GM19452 (cell line): ENCODE measurements around the gene ACSS2.

ENCODE experiments used
- ATAC-seq: cut with Tn5 transposase; IDR thresholded peaks from one replicate; pipeline ENCODE4 v1.9.1; 2021; ENCODE audit not compliant: unreplicated experiment

The ACSS2 gene

GRCh38 chr20:34876406-34877282, at the start of gene ACSS2:
TSS of gene ACSS2 (plus strand) at chr20:34876612. CDS start at chr20:34876646, 34 bp downstream.
- ATAC-seq: peak; percentile 66

GRCh38 chr20:34829191-34829590, 47.2 kb upstream of the ACSS2 start:
- no peak for ATAC-seq

DNA sequence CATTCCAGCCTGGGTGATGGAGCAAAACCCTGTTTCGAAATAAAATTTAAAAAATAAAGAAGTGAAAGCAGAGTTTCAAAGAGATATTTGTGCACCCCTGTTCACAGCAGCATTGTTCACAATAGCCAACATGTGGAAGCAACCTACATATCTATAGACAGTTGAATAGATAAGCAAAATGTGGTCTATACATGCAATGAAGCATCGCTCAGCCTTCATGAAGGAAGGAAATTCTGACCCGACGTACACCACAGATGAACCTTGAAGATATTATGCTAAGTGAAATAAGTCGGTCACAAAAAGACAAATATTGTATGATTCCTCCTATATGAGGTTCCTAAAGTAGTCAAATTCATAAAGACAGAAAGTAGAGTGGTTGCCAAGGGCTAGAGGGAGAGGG, 44.5 kb upstream of the ACSS2 start:
- ATAC-seq: no peak

GRCh38 chr20:34834459-34834893, 41.9 kb upstream of the ACSS2 start:
- ATAC-seq: no peak

- ATAC-seq: no peak
Observed at GRCh38 chr20:34842143-34842542, 34.3 kb upstream of the ACSS2 start.

DNA sequence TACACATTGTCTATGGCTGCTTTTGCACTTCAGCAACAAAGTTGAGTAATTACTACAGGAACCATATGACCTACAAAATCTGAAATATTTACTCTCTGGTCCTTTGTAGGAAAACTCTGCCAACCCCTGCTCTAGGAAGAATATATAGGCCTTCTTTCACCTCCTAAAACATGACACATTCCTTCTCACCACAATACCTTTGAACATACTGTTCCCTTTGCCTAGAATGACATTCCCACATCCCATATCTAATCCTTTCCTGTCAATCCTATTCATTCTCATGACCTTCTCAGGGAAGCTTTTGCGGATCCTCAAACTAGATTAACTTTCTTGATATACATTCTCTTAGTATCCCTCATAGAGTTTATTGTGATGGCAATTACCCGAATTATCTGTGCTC, 33.0 kb upstream of the ACSS2 start:
- no peak for ATAC-seq

DNA sequence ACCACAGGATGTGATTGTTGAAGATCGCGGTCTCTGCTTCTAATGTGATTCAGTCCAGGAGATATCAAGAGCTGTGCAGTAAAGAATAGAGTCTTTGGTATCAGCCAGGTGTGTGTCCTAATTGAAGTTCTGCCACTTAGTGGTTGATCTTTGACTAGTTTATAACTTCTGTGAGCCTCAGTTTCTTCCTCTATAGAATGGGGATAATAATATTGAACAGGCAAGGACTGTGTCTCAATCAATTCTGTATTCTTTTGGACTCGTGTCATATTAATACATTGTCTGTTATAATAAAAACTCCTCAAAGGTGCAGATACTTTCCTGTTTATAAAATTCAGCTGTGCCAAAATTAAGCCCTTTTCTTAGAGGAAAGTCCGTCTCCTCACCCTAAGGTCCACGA, 27.8 kb upstream of the ACSS2 start:
- ATAC-seq: no peak

DNA sequence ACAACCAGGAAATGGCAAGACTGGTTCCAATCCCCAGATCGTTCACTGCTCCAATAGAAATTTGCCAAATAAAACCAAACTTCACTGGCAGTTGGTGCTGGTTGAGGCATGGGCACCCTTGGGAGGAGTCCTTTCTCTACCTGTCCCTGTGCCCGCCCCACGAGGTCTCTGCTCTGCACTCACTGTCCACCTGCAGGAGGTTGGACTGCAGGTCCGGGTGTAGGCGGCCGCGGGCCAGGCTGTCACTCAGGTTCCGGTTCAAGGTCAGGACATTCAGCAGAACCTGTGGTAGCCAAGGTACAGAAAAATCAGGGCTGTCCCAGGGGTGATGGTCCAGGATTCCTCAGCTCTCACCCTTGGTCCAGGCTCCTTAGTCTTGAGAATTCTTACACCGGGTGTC, 26.6 kb upstream of the ACSS2 start:
- ATAC-seq: no peak

- ATAC-seq: no peak
Observed at GRCh38 chr20:34850969-34851368, 25.4 kb upstream of the ACSS2 start.

GRCh38 chr20:34852298-34852697, 24.1 kb upstream of the ACSS2 start:
- ATAC-seq: no peak

GRCh38 chr20:34859367-34859766, 17.0 kb upstream of the ACSS2 start:
- no peak for ATAC-seq

GRCh38 chr20:34859826-34860545, 16.4 kb upstream of the ACSS2 start:
- no peak for ATAC-seq

DNA sequence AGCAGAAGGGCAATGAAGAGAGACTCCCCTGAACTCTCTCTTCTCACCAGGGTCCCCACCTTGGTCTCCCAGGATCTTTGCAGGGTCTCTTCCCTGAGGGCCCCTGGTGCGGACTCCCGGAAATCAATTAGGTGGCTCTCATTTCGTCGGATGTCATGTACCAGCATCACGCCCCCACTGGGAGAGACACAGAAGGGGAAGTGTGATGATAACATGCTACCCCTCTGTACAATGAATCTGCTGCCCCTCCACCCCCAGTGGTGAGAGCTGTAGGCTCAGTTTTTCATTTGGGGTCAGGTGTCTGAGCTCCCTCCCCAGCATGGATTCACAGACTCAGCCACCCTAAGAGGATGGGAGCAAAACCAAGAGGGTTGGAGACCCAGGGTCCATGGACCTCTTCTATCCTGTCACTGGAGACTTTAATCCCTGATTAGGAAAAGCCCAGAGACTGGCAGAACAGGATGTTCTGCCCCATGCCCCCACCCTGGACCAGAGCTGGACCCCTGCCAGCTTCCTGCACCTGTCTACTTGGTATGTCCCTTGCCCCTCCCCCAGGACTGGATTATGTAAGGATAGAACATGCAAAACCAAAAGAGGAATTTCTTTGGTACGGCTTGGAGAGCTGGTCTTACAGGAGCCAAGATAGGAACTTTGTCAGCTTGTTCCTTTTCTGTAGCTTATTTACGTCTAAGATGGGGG, 14.9 kb upstream of the ACSS2 start:
- ATAC-seq: no peak

GRCh38 chr20:34862724-34863123, 13.7 kb upstream of the ACSS2 start:
- no peak for ATAC-seq

- ATAC-seq: no peak
Observed at GRCh38 chr20:34863421-34863965, 12.9 kb upstream of the ACSS2 start.

DNA sequence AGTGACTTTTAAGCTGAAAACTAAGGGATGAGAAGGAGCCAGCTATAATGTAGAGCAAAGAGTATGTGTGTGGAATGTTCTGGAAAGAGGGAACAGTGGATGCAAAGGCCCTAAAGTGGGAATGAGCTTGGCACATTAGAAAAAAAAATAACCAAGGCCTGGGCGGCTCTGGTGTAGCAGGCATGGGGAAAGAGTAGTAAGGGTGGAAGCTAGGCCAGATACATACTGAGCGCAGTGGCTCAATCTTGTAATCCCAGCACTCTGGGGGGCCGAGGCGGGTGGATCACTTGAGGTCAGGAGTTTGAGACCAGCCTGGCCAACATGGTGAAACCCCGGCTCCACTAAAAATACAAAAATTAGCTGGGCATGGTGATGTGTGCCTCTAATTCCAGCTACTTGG, 12.2 kb upstream of the ACSS2 start:
- no peak for ATAC-seq

- ATAC-seq: no peak
Observed at GRCh38 chr20:34871320-34871926, 5.0 kb upstream of the ACSS2 start.

DNA sequence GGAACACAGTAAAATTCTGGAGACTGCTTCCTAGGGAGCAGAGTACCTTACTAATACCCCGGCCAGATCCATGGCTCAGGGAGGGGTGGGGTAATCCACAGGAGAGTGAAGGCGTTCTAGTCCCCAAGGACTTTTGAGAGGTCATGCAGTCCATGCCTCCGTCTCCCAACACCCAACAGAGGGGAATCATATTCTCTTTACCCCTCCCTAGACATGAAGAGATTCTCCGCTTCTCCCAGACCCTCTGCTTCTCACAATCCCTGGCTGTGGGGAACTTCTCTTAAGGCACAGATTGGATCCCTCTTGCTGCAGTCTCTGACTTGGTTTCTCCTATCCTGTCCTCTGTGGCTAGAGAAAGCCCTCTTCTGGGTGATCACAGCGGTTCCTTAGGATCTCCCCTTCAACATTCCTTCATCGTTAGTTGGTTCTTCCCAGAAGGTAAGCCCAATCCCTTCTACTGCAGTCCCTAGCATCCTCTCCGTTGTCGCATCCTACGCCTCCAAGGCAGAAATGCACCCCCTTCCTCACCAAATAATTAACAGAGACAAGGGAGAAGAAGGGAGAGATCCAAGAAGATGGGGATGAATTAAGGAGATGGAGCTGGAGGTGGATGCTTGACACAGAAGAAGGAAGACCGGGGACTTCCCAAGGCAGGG, 4.3 kb upstream of the ACSS2 start:
- ATAC-seq: no peak

- no peak for ATAC-seq
Observed at GRCh38 chr20:34872622-34873224, 3.7 kb upstream of the ACSS2 start, which contains the start of gene GGT7. TSS of gene GGT7 (minus strand) at chr20:34872856. CDS start at chr20:34872815, 41 bp downstream.

DNA sequence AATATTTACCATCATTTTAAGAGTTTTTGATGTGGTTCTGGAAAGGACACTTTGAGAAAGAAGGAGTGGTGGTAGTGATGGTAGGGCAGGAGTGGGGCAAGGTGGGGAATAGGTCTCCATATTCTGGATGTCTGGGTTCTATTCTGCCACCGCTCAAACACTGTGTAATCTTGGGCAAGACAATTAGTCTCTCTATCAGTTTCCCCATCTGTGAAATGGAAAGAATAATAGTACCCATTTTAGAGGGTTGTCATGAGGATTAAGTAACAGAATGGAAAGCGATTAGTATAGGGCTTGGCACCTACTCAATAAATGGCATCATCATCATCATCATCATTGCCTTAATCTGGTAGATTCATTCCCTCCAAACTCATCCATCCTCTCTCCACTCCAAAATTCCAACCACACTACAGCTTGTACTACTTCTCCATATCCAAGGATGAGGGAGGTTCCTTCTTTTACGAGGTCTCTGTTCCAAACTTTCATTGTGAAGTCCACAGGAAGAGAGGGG, 2.8 kb upstream of the ACSS2 start:
- no peak for ATAC-seq
